Body of pancreas (tissue), 4 donors: ENCODE results near the gene FBL.
"Not testable (repeated sequence)": the region's sequence is repeated elsewhere in the genome, so short reads cannot be mapped to it uniquely, and the experiment has no call there.

Source experiments
- POLR2A ChIP-seq, 3 donors: fragments of 450-650 bp; IDR thresholded peaks; one replicate each; pipeline ENCODE4 v1.6.1; 2016; ENCODE audit warnings: antibody characterized with exemption in 3 of 3, mild to moderate bottlenecking in 2 of 3
- TF ChIP-seq, protein P1 (sequence below), 7 experiments: fragments of 450-650 bp in 4 of 7; fragments of 200-600 bp in 3 of 7; sonication (generic) in 3 of 7; IDR thresholded peaks; one replicate each; pipeline ENCODE4 v1.5.1; 2016 to 2019; ENCODE audit warnings: antibody characterized with exemption in 7 of 7

DNA sequence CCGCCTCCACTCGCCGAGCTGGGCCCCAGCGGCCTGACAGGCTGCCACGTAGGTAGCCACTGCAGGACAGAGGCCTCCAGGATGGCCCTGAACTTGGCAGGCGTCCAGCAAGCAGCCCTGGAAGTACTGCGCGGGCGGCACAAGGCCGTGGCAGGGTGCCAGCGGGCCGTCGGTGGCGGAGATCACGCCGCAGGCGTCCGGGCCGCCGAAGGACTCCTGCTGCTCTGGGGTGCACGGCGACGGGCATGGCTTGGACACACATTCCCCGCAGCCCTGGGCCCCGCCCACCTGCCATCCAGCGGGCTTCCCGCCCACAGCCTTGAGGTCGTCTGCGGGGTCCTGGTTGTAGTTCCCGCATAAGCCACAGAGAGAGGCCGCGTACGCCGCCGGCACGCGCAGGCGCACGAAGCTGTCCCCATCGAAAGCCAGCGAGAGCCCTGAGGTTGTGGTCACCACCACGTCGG lies 29.3 kb upstream of the FBL start:
- TF ChIP-seq, protein P1, sequence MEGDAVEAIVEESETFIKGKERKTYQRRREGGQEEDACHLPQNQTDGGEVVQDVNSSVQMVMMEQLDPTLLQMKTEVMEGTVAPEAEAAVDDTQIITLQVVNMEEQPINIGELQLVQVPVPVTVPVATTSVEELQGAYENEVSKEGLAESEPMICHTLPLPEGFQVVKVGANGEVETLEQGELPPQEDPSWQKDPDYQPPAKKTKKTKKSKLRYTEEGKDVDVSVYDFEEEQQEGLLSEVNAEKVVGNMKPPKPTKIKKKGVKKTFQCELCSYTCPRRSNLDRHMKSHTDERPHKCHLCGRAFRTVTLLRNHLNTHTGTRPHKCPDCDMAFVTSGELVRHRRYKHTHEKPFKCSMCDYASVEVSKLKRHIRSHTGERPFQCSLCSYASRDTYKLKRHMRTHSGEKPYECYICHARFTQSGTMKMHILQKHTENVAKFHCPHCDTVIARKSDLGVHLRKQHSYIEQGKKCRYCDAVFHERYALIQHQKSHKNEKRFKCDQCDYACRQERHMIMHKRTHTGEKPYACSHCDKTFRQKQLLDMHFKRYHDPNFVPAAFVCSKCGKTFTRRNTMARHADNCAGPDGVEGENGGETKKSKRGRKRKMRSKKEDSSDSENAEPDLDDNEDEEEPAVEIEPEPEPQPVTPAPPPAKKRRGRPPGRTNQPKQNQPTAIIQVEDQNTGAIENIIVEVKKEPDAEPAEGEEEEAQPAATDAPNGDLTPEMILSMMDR (IDR thresholded peaks at IDR 0.05) = not testable (repeated sequence)
- not testable (repeated sequence) for TF ChIP-seq POLR2A (IDR thresholded peaks at IDR 0.05)
